T follicular helper cell (primary cell): ENCODE data around the gene MYL11.
"Not testable (repeated sequence)": the region's sequence is repeated elsewhere in the genome, so short reads cannot be mapped to it uniquely, and the experiment has no call there.

Experiments used
- DNase-seq: peaks from one replicate; pipeline ENCODE4 v3.0.0-alpha.2; 2020; ENCODE audit warnings: low read depth

MYL11 gene

GRCh38 chr16:30396627-30397026 lies 22.0 kb downstream of the MYL11 start:
- DNase-seq = not testable (repeated sequence)

DNA sequence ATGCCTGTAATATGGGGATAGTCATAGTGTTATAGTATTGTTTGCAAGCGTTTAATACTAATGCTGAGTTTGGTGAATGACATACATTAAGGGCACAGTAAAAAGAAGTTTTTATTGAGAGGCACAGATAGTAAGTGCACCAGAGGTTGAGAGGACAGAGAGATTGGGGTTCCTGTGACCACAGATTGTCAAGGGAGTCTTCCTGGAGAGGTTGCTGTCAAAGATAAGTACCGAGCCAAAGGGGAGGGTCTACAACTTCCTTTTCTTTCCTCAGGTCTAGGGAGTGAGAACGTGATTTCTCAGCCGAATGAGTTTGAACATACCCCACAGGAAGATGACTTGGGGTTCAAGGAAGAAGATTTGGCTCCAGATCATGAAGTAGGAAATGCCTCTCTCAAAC lies 22.5 kb downstream of the MYL11 start:
- DNase-seq = no peak

GRCh38 chr16:30397776-30398660 lies 23.4 kb downstream of the MYL11 start:
- DNase-seq = no peak

DNA sequence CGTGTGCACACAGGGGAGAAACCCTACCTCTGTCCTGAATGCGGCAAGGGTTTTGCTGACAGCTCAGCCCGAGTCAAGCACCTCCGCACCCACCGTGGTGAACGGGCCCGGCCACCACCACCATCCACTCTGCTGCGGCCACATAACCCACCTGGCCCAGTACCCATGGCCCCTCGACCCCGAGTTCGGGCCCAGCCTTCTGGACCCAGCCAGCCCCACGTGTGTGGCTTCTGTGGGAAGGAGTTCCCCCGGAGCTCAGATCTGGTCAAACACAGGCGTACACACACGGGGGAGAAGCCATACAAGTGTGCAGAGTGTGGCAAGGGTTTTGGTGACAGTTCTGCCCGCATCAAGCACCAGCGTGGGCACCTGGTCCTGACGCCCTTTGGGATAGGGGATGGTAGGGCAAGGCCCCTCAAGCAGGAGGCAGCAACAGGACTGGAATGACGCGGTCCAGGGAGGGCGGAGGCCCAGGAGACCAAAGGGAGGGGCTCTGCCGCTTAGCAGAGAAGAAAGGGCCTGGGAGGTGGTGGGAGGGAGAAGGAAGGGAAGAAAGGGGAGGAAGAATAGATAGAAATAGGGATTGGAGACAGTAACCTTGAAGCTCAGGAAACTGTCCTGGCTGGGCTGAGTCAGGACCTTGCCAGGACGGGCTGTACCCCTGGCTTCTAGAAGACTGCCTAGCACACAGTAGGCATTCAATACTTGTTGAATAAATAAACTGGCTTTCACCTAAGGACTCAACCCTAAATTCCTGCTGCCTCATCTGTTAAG lies 24.2 kb downstream of the MYL11 start:
- no peak for DNase-seq

DNA sequence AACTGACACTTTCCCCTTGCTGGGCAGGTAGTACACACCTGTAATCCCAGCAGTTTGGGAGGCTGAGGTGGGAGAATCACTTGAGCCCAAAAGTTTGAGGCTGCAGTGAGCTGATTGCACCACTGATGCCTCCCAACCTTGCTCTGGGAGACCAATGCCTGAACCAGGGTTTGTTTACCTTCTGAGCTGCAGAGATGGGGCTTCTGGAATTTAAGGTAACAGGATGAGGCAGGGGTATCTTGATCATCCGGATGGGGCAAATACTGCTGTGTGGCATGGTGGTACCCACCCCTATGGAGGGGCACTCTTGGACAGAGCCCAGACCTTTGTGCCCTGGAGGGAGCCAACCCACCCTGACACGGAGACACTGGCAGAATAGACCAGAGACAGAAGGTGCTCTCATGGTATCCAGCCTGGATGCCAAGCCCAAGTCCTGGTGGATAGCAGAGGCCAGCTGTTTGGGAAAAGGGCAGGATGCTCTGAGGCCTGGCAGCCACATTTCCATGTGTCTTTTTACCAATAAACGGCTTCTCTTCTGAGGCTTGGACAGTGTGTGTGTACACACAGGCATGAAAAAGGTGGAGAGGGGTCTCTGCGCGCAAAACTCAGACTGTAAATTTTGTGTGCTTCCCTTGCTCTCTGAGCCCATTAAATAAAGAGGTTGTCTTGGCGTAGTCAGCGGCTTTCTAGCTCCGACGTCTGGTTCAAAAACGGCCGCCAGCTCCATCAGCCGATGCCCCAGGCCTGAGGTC lies 25.0 kb downstream of the MYL11 start:
- DNase-seq = no peak

GRCh38 chr16:30401768-30402425 lies 27.3 kb downstream of the MYL11 start:
- no peak for DNase-seq

GRCh38 chr16:30406795-30407101 lies 32.1 kb downstream of the MYL11 start:
- DNase-seq = no peak

- peak; percentile 73 for DNase-seq
Measured at GRCh38 chr16:30407102-30407803, 32.7 kb downstream of the MYL11 start, which contains the start of gene ZNF771. ZNF771 (plus strand) TSS chr16:30407606; CDS start chr16:30408054, 448 bp downstream.

- no peak for DNase-seq
Measured at GRCh38 chr16:30407804-30408534, 33.4 kb downstream of the MYL11 start.

- DNase-seq = peak; percentile 89
Measured at GRCh38 chr16:30409125-30410060, 34.8 kb downstream of the MYL11 start.

DNA sequence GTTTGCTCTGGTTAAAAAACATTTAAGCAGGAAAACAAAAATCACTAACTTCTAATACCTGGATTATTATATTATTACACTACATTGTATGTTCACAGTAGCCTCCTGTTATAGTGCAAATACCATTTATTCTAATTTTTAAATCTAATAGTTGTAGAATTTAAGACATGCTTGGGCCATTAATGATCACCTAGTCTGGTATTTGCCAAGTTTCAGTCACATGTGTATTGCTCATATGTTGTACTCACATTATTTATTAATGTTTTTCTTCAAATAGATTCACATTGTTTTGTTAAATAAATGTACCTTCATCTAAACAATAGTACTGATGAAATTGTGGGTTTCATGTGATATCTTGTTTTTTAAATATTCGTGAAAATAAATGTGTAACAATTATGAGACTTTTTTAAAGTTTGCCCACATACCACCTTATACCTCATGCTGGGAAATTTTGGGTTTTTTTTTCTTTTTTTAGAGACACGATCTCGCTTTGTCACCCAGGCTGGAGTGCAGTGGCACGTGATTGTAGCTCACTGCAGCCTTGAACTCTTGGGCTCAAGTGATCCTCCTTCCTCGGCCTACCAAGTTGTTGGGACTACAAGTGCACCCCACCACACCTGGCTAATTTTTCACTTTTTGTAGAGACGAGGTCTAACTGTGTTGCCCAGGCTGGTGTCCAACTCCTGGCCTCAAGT lies 38.7 kb downstream of the MYL11 start:
- DNase-seq = no peak

GRCh38 chr16:30414159-30414558 lies 39.6 kb downstream of the MYL11 start:
- no peak for DNase-seq

DNA sequence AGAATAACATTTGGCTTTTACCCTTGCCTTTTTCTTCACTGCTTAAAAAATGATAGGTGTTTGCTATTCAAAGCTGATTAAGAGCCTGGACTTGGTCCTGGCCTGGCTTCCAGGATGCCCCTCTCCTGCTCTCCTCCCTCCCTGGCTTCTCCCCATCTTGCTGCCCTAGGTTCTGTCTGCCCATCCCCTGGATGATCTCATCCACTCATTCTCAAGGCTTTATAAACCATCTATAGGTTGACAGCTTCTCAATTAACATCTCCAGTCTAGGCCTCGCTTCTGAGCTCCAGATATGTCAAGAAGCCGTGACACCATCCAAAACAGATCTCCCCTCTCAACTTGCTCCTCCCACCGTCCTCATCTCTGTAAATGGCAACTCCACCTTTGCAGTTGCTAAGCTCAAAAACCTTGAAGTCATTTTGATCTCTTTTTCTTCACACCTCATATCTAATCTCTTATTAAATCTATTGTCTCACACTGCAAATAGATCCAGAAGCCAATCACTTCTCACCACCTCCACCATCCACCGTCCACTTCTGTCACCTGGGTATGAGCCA lies 41.5 kb downstream of the MYL11 start:
- DNase-seq = no peak

DNA sequence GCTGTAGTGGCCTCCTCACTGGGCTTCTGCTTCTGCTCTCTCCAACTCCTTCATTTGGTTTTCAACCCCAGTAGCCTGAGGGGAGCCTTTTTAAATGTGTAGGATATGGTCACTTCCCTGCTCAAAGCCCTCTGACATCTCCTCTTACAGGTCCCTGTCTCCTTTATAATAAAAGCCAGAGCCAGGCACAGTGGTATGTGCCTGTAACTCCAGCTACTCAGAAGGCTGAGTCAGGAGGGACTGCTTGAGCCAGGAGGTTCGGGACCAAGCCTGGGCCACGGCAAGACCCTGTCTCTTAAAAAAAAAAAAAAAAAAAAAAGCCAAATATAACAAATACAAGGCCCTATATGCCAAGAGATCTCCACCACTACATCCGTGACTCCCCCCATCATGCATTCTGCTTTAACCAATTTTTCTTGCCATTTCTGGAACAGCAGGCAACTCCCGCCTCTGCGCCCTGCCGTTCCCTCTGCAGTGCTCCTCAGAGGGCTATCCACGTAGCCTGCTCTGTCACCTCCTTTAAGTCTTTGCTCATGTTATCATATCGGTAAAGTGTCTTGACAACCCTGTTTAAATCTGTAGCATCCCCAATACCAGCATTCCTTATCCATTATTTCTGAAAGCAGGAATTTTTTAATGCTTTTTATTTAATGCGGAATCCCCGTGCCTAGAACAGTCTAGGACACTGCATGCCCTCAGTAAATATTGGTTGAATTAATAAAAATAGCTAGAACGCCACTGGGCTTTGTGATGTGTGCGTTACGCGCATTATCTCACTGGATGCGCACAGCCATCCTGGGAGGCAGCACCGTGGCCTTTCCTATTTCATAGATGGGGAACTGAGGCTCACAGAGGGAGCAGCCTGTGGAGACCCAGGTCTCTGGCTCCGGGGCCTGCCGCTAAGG lies 42.3 kb downstream of the MYL11 start:
- no peak for DNase-seq

- peak; percentile 83 for DNase-seq
Measured at GRCh38 chr16:30417529-30418349, 43.1 kb downstream of the MYL11 start.

GRCh38 chr16:30418350-30419181 lies 44.0 kb downstream of the MYL11 start:
- no peak for DNase-seq
